Renal cortex interstitium (tissue), 11 donors: ENCODE results near the gene LTBP1. TPM values are rescaled to one million over a fixed set of nuclear protein-coding genes. Genes with fewer than 3 reads are reported as not detected.
"Not testable (repeated sequence)": the region's sequence is repeated elsewhere in the genome, so short reads cannot be mapped to it uniquely, and the experiment has no call there.

ENCODE experiments used
- DNase-seq, 11 donors: peaks; one replicate each; pipeline ENCODE4 v3.0.0-alpha.2; 2013; ENCODE audit warnings: low read depth in 9 of 11, low spot score in 4 of 11; ENCODE audit errors: extremely low read depth in 1 of 11
- polyA plus RNA-seq, 3 donors: library from polyadenylated mRNA; unstranded; fragments of 120-200 nt; gene quantifications; one replicate each; pipeline ENCODE4 v1.2.1, GENCODE V29; 2013; ENCODE audit not compliant: insufficient read length in 3 of 3

LTBP1 gene
- polyA plus RNA-seq, 3 donors = 64.5 to 92.8 (median 82.8) TPM

DNA sequence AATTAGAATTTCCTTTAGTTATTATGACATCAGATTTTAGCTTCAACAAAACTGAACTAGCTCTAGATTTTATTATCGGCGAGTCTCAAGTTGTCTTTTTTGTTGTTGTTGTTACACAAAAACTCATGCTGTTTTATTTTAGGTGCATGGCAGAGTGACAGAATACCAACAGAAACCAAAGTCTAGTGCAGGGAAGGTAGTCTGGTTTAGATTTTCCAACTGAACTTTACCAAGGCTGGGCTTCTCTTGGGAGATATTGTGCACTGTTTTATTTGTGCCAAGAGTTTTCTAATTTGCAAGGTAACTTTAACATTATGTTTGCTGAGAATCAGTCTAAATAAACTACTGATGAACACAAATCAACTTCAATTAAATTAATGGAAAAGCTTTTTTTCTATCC is 486.1 kb downstream of the LTBP1 start:
- no peak for DNase-seq

- no peak for DNase-seq
Measured at GRCh38 chr2:33433279-33434235, 486.8 kb downstream of the LTBP1 start.

- DNase-seq = no peak
Measured at GRCh38 chr2:33435518-33435917, 488.8 kb downstream of the LTBP1 start.

GRCh38 chr2:33436083-33436482 is 489.3 kb downstream of the LTBP1 start:
- DNase-seq = no peak

DNA sequence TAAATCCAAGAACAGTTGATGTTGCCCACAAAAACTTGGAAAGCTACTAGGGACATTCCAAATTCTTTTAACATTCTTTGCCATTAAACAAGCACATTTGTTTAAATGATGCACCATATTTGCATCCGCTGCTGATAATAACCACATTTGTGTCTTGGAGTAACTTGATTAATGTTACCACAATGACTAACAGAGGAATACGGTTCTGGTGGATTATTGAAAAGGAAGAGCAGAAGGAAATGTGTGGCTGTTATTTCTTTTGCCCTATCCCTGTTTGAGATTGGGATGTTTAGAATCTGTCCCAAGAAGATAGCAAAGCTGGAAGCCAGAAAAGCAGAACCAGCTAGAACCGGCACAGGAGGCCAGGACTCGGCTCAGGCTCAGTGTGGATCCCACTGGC is 490.5 kb downstream of the LTBP1 start:
- DNase-seq = no peak

DNA sequence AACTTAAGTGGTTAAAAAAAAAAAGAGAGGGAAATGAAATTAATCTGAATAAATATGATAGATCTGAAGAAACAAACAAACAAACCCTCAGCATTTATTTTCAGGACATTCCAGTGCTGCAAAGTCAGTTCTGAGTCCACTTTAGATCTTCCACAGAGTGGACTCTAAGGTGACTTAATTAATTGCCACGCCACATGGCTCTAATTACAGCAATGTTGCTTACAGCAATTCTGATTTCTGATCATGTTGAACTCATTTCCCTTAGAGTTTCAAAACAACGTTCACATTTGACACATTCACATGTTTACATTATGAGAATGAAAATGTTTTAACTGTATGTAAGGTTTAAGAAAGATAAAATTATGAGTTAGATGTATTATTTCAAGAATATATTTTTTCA is 491.1 kb downstream of the LTBP1 start:
- no peak for DNase-seq

DNA sequence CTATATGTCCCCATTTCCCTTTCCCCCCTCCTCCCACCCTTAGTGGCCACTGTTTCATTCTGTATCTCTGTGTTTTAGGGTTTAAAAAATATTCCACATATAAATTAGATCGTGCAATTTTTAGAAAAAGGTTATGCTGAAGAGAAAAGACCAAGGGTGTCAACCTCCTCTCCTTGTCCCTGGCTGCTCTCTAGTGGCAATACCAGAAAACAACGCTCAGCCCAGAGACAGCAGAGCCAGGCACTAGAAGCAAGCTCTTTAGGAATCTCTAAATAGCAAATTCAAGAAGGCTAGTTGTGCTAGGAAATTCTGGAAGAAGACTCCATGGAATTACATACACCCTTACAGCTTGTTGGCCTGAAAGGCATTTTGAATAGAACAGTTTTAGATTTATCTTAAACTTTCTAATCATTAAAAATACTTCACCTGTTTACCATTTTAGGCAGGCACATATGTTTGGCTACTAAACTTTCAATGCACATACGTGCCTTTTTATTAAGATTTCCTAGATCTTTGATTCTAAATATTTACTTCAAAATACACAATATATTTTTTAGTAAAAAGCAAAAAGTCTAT is 494.6 kb downstream of the LTBP1 start:
- DNase-seq = peak in 3 of 11 donors; percentile 42 to 55 (median 44)

DNA sequence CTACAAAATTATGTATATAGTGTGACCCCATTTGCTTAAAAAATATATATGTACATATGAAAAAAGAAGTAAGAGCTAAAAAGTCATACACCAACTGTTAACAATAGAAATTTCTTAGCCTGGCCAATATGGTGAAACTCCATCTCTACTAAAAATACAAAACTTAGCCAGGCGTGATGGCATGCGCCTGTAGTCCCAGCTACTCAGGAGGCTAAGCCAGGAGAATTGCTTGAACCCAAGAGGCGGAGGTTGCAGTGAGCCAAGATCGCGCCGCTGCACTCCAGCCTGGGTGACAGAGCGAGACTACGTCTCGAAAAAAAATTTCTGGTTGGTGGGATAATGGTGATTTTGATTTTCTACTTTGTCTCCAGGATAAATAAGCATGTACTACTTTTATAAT is 495.3 kb downstream of the LTBP1 start:
- DNase-seq = not testable (repeated sequence)

GRCh38 chr2:33442528-33443079 is 495.9 kb downstream of the LTBP1 start:
- no peak for DNase-seq

DNA sequence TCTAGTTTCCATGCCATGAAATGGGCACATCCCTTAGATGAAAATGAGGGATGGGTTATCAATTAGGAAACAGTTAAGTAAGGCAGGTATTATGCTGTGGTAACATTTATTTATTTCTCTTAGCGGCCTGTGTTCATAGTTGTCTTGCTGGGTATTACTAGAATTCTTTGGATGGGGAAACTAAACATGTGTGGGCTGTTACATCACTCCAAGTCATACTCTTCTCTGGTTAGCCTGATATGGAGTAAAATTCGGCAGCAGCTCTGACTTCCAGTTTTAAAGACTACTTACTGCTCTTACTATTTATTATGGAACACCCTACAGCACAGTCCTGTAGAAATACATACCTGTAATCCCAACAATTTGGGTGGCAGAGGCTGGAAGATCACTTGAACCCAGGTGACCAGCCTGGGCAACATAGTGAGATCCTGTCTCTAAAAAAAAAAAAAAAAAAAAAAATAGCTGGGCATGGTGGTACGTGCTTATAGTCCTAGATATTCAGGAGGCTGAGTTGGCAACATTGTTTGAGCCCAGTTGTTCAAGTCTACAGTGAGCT is 496.6 kb downstream of the LTBP1 start:
- DNase-seq = no peak

DNA sequence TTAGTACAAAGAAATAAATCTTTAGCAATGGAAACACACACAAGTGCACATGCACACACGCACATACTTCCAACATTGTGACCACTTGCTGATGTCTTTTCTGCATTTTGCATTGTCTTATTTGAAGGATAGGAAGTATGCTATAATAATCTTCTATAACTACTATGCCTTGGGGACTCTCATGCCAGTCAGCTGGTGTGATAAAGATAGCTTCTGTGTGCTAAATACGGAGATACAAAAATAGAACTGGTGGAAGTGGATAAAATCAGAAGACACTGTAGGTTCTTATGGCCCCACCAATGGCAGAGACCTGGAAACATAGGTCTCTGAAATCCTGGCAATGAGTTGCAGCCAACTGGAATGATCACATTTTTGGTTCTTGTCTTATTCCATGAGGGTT is 498.2 kb downstream of the LTBP1 start:
- no peak for DNase-seq

GRCh38 chr2:33448220-33448899 is 501.6 kb downstream of the LTBP1 start:
- DNase-seq = no peak
